HepG2 (cell line): Measurements from ENCODE around the gene POC1B. TPM values are rescaled to one million over a fixed set of nuclear protein-coding genes. Genes with fewer than 3 reads are reported as not detected.

ENCODE experiments used
- ASH2L ChIP-seq: fragments of 300-600, 200-600 bp; sonication (generic); IDR thresholded peaks from 2 replicates; pipeline ENCODE4 v1.7.0; 2017; ENCODE audit warnings: low read depth, mild to moderate bottlenecking, moderate library complexity, mixed read lengths, low read length; ENCODE audit not compliant: insufficient read length
- CREB3 ChIP-seq: sonication (generic); formaldehyde crosslinking; IDR thresholded peaks from 2 replicates; pipeline ENCODE4 v1.5.0; 2020; ENCODE audit warnings: missing genetic modification reagents
- GATAD2A ChIP-seq: IDR thresholded peaks from 2 replicates; pipeline ENCODE4 v1.6.1; 2016
- GFI1 ChIP-seq: sonication (generic); formaldehyde crosslinking; IDR thresholded peaks from 2 replicates; pipeline ENCODE4 v1.5.0; 2020; ENCODE audit warnings: missing genetic modification reagents, mild to moderate bottlenecking, borderline replicate concordance
- HINFP ChIP-seq: sonication (generic); formaldehyde crosslinking; IDR thresholded peaks from 2 replicates; pipeline ENCODE4 v1.4.0; 2020; ENCODE audit warnings: low read depth, mild to moderate bottlenecking, missing genetic modification reagents
- HNF4G ChIP-seq, 2 experiments: sonication (generic) in 1 of 2; formaldehyde crosslinking in 1 of 2; IDR thresholded peaks; 2 replicates each; pipeline versions ENCODE4 v1.4.0 to v1.6.1; 2011 to 2020; ENCODE audit warnings: borderline replicate concordance in 2 of 2, low read depth in 2 of 2, mild to moderate bottlenecking in 2 of 2, low read length in 1 of 2, missing genetic modification reagents in 1 of 2, moderate library complexity in 1 of 2
- IKZF1 ChIP-seq: fragments of 450-650 bp; IDR thresholded peaks from 2 replicates; pipeline ENCODE4 v1.7.1; 2016
- KAT8 ChIP-seq: IDR thresholded peaks from 2 replicates; pipeline ENCODE4 v1.6.1; 2016; ENCODE audit warnings: missing genetic modification reagents, missing compliant biosample characterization
- KDM5A ChIP-seq: fragments of 200-600 bp; sonication (generic); IDR thresholded peaks from 2 replicates; pipeline ENCODE4 v1.7.0; 2018; ENCODE audit warnings: antibody characterized with exemption, mild to moderate bottlenecking, low read length, borderline replicate concordance
- MEIS1 ChIP-seq: sonication (generic); formaldehyde crosslinking; IDR thresholded peaks from 2 replicates; pipeline ENCODE4 v1.9.0; 2021; ENCODE audit warnings: mild to moderate bottlenecking, missing genetic modification reagents, moderate library complexity, borderline replicate concordance
- MLXIP ChIP-seq: sonication (generic); formaldehyde crosslinking; IDR thresholded peaks from 2 replicates; pipeline ENCODE4 v1.9.0; 2021; ENCODE audit warnings: missing genetic modification reagents, borderline replicate concordance
- NBN ChIP-seq: fragments of 450-650 bp; conservative IDR thresholded peaks from 2 replicates; pipeline ENCODE4 v1.6.1; 2017
- NCOA5 ChIP-seq: sonication (generic); formaldehyde crosslinking; IDR thresholded peaks from 2 replicates; pipeline ENCODE4 v1.4.0; 2020; ENCODE audit warnings: missing genetic modification reagents
- NFE2L2 ChIP-seq: fragments of 150-350 bp; IDR thresholded peaks from 2 replicates; pipeline ENCODE4 v1.6.1; 2014; ENCODE audit warnings: low read length
- ONECUT2 ChIP-seq: sonication (generic); formaldehyde crosslinking; IDR thresholded peaks from 2 replicates; pipeline ENCODE4 v1.4.0; 2020; ENCODE audit warnings: missing genetic modification reagents
- SIX4 ChIP-seq: sonication (generic); formaldehyde crosslinking; IDR thresholded peaks from 2 replicates; pipeline ENCODE4 v1.4.0; 2020; ENCODE audit warnings: missing genetic modification reagents
- SP5 ChIP-seq: IDR thresholded peaks from 2 replicates; pipeline ENCODE4 v1.6.1; 2016; ENCODE audit warnings: low read depth, borderline replicate concordance
- USF2 ChIP-seq, 2 experiments: sonication (generic) in 1 of 2; formaldehyde crosslinking in 1 of 2; IDR thresholded peaks; 2 replicates each; pipeline versions ENCODE4 v1.5.1 to v1.6.1; 2011 to 2020; ENCODE audit warnings: borderline replicate concordance in 1 of 2, low read depth in 1 of 2, low read length in 1 of 2, mild to moderate bottlenecking in 1 of 2, missing genetic modification reagents in 1 of 2, moderate library complexity in 1 of 2
- ZFP82 ChIP-seq: sonication (generic); formaldehyde crosslinking; IDR thresholded peaks from 2 replicates; pipeline ENCODE4 v1.5.1; 2020; ENCODE audit warnings: mild to moderate bottlenecking, missing genetic modification reagents, borderline replicate concordance
- ZFP90 ChIP-seq: sonication (generic); formaldehyde crosslinking; IDR thresholded peaks from 2 replicates; pipeline ENCODE4 v1.8.0; 2022; ENCODE audit warnings: missing genetic modification reagents, mild to moderate bottlenecking, inconsistent platforms, borderline replicate concordance
- ZNF225 ChIP-seq: sonication (generic); formaldehyde crosslinking; IDR thresholded peaks from 2 replicates; pipeline ENCODE4 v1.4.0; 2020; ENCODE audit warnings: mild to moderate bottlenecking, missing genetic modification reagents
- ZNF235 ChIP-seq: sonication (generic); formaldehyde crosslinking; IDR thresholded peaks from 2 replicates; pipeline ENCODE4 v1.8.1; 2023; ENCODE audit warnings: mild to moderate bottlenecking, missing genetic modification reagents, borderline replicate concordance
- polyA plus RNA-seq, 8 experiments: library from polyadenylated mRNA; depleted of rRNA in 3 of 8; stranded (reverse) in 7 of 8; unstranded in 1 of 8; fragments of >200 nt; fragmentation: Illumina TruSeq in 4 of 8; extraction: Trizol in 4 of 8; gene quantifications; 2 replicates each; pipeline versions ENCODE4 v1.2.1 to v1.2.3, GENCODE V29; 2011 to 2016; ENCODE audit warnings: low read depth in 4 of 8, missing spikeins in 1 of 8, mixed read lengths in 1 of 8; ENCODE audit not compliant: insufficient read depth in 1 of 8
- total RNA-seq, 5 experiments: library from RNA; depleted of rRNA; stranded (reverse); fragments of >200 nt; fragmentation: Illumina TruSeq; extraction: Trizol; gene quantifications; 2 replicates each; pipeline ENCODE4 v1.2.3, GENCODE V29; 2016; ENCODE audit warnings: low read depth in 1 of 5

The POC1B gene
- total and polyA plus RNA-seq, 2 of the 13 experiments (the other 11 are each of a cell fraction or from before 2014, with no cell fraction given): 9.3 to 11.0 TPM

GRCh38 chr12:89389755-89390661, 135.8 kb downstream of the POC1B start (continued):
- TF ChIP-seq HINFP (CRISPR knock-in tag) (no peak), CREB3 (CRISPR knock-in tag) (no peak), SP5 (CRISPR knock-in tag) (no peak), NBN (no peak), ZFP82 (CRISPR knock-in tag) (no peak), GATAD2A (CRISPR knock-in tag) (no peak; the same call in none of the 2 replicates), USF2 (IDR thresholded peaks at IDR 0.05; ENCODE audit: low read depth, low read length) (no peak), USF2 (CRISPR knock-in tag; IDR thresholded peaks at IDR 0.05; ENCODE audit: borderline replicate concordance) (no peak), MEIS1 (CRISPR knock-in tag) (no peak), ONECUT2 (CRISPR knock-in tag) (no peak), NFE2L2 (no peak), MLXIP (CRISPR knock-in tag) (no peak), NCOA5 (CRISPR knock-in tag) (no peak), GFI1 (CRISPR knock-in tag) (peak; percentile 48), ZNF225 (no peak), KDM5A (no peak), ZFP90 (CRISPR knock-in tag) (no peak), SIX4 (CRISPR knock-in tag) (no peak), KAT8 (CRISPR knock-in tag) (0 out of 2 replicates have a peak, but pooled peaks have one; percentile 19), IKZF1 (no peak), ZNF235 (CRISPR knock-in tag) (no peak), HNF4G (IDR thresholded peaks at IDR 0.05; ENCODE audit: borderline replicate concordance, low read depth, low read length) (no peak), HNF4G (CRISPR knock-in tag; IDR thresholded peaks at IDR 0.05; ENCODE audit: borderline replicate concordance, low read depth) (no peak), ASH2L (peak; percentile 18)
